NCI-H446 treated with DMSO at 0.1 percent for 48 hours (cell line): ENCODE results near the gene ANKRD17.
"Not testable (repeated sequence)": the region's sequence is repeated elsewhere in the genome, so short reads cannot be mapped to it uniquely, and the experiment has no call there.

Experiments
- DNase-seq: peaks from one replicate; lab custom pipeline; 2025; lab: John Stamatoyannopoulos, UW

ANKRD17 gene

GRCh38 chr4:73205482-73205881, 53.1 kb downstream of the ANKRD17 start:
- no peak for DNase-seq

- DNase-seq = not testable (repeated sequence)
Measured at GRCh38 chr4:73203976-73204375, 54.6 kb downstream of the ANKRD17 start.

DNA sequence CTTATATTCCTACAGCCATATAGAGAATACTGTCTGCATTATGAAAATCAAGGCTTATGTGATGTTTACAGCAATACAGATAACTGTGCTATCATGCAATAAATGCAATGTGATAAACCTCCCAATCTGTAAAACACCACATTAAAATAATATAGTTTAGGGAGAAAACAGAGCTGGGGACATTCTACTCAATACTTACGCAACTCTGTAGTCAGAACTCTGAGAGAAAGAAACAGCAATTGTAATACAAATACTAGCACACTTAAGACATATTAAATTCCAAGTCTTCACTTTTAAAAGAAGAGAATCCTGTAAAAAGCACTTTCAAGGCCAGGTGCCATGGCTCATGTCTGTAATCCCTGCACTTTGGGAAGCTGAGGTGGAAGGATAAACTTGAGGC, 61.4 kb downstream of the ANKRD17 start:
- no peak for DNase-seq

DNA sequence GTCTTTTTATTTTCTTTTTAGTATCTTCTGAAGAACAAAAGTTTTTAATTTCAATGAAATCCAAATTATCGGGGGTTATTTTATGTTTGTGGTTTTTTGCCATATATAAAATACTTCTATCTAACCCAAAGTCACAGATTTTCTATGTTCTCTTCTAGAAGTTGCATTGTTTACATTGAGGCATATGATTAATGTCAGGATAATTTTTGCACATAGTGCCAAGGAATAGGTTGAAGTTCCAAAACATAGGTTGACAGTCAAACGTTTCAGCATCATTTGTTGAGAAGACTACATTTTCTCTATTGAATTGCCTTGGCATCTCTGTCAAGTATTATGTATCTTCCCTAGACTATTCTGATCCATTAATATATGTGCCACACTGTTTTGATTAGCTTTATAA, 64.5 kb downstream of the ANKRD17 start:
- DNase-seq = no peak

- DNase-seq = no peak
Measured at GRCh38 chr4:73193659-73194058, 64.9 kb downstream of the ANKRD17 start.

GRCh38 chr4:73193155-73193554, 65.4 kb downstream of the ANKRD17 start:
- no peak for DNase-seq

DNA sequence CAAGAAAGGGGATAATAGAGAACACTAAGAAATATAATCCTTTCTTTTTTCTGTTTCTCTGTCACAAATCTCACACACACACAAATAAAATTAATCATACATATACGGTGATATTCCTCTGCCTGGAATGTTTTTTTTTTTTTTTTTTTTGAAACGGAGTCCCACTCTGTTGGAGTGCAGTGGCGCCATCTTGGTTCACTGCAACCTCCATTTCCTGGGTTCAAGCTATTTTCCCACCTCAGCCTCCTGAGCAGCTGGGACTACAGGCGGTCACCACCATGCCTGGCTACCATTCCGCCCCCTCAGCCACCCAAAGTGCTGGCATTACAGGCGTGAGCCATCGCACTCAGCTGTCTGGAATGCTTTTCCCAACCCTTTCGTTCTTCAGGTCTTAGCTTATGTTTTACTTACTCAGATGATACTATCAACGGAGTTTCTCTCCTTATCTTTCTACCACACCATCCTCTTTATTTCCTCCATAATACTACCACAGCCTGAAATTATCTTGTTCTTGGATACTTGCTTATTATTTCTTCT, 69.3 kb downstream of the ANKRD17 start:
- DNase-seq = no peak

DNA sequence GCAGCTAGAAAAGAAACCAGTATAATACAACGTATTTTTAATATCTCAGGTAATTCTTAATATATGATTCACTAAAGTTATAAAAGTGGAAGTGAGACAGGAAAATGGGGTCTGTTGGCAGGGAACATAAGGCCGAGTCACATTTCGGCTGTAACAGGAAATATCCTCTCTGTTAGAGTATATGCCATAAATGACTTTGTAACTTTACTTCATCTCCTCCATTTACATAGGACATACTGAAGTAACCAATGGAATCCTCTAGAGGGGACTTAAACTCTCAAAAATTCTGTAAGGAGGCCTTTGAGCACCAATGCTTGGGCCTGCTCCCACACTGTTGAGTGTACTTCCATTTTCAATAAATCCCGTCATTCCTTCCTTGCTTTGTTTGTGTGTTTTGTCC, 71.3 kb downstream of the ANKRD17 start:
- no peak for DNase-seq

- DNase-seq = no peak
Measured at GRCh38 chr4:73185903-73186302, 72.7 kb downstream of the ANKRD17 start.

- no peak for DNase-seq
Measured at GRCh38 chr4:73181231-73181630, 77.4 kb downstream of the ANKRD17 start.

DNA sequence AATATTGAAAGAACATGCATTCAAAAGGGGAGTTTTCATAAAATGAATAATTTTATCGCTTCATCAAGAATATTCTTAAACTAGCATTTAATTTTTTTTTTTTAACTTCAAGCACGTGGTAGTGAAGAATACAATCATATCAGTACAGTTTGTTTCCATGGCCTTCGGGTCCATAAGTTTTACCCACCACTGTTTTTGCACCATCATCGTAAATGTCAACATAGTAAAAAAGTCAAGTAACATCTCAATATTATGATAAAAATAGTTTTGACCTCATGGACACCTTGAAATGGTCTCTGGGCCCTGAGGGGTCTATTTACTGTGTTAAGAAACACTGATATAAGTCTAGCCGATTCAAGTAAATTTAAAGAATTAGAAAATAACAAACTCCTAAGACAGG, 80.2 kb downstream of the ANKRD17 start:
- no peak for DNase-seq

- DNase-seq = no peak
Measured at GRCh38 chr4:73172161-73172560, 86.4 kb downstream of the ANKRD17 start.

DNA sequence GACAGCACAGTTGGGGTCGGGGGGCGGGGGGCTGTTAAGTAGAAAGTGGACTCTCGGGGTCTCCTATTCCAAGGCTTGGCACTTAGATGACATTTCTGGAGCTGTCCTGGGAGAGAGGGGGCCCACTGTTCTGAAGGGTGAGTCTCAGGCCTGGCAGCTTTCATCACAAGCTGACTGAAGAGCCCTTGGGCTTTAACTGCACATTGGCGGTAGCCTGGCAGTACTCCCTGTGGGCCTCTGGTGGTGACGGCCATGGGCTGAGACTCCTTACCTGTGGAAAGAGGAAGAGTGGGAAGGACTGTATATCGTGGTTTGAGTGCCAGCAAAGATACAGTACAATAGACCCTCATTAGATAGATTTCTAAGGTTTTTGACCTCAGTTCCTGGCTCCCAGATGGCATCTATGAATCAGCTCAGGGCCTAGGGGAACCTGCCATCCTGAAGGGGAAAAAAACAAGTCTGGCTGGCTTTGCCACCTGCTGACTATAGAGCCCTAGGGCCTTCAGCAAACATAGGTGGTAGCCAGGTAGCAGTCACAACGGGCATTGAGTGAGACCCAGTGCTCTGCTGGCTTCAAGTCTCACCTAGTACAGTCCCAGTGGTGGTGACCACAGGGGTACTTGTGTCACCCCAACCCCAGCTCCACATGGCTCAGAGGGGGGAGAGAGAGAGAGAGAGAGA, 87.9 kb downstream of the ANKRD17 start:
- no peak for DNase-seq

DNA sequence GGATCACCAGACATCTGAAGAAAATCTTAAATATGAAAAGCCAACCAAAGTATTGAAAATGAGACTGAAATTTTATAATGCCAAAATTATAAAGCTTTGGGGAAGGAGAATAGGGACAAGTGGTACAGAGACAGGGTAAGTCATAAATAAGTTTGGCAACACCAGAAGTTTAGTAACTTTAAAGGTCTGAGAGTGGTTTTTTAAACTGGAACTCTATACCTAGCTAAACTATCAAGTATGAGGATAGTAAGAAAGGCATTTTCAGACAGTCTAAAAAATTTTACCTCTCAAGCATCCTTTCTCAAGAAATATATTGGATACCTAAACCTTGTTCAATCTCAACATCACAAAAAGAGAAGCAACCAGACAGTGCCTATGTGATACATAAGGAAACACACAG, 92.4 kb downstream of the ANKRD17 start:
- no peak for DNase-seq

- no peak for DNase-seq
Measured at GRCh38 chr4:73161527-73162185, 96.9 kb downstream of the ANKRD17 start.

GRCh38 chr4:73156394-73156793, 102.2 kb downstream of the ANKRD17 start:
- no peak for DNase-seq

DNA sequence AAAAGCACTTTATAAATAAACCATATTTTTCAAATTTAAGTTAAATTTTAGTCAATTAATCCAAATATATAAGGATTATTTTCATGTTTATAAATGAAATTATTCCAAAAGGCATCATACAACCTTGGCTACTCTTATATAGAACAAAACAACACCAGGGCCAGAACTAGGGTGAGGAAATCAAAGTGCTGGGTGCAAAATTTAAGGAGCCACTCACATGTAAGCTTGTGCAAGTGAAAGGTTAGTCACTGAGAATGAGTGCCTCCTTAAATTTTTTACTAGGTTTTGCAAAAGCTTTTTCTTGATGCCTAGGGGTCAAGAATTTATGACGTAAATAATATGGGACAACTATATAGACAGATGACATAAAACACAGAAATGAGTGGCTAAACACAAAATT, 105.7 kb downstream of the ANKRD17 start:
- DNase-seq = no peak

DNA sequence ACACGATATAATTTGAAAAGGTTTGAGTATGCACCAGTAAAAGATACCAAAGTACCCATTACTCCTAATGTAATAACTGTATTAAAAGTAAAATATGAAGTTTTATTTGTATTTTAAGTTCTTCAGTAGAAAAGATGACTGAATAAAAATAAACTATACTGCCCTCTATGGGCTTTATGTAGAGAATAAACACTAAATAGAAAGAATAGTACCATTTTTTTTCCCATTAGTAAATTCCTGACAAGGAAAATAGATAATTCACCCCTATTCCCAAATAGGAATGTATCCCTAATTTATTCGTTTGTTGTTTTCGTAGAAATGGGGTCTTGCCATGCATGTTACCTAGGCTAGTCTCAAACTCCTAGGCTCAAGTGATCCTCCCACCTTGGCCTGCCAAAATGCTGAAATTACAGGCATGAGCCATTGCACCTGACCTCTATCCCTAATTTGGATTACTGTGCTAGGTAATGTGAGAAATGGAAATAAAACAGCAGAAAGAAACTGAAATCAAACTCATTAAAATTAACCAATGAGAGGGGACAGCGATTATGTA, 115.5 kb downstream of the ANKRD17 start:
- DNase-seq = no peak

DNA sequence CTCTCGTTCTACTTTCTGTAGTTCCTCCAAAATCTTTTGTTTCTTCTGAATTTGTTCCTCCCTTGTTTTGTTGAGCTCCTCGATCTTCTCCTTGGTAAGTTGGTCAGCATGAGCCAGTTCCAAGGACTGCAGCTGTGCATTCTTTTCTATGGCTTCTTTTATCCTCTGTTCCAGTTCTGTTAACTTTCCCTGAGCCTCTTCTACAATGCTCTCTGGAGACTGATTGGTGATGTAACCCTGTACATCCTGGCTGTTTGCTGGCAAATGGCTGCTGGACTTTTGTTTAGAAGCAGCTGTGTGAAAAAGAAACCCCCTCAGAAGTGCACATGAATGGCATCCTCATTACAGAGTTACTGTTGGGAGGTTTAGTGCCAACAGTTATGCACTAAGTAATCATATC, 118.6 kb downstream of the ANKRD17 start:
- no peak for DNase-seq

- no peak for DNase-seq
Measured at GRCh38 chr4:73139245-73139644, 119.4 kb downstream of the ANKRD17 start.

GRCh38 chr4:73137121-73137520, 121.5 kb downstream of the ANKRD17 start:
- no peak for DNase-seq

GRCh38 chr4:73133784-73134183, 124.8 kb downstream of the ANKRD17 start:
- no peak for DNase-seq

GRCh38 chr4:73131281-73131680, 127.3 kb downstream of the ANKRD17 start:
- DNase-seq = no peak
